RWPE1 (cell line): ENCODE data around the gene TMEM203.

Source experiments
- CTCF ChIA-PET: fragments of 350-600 bp; sonication (Branson Sonifier 250); formaldehyde crosslinking; extraction: SDS; loops from one replicate; lab custom pipeline; 2021; lab: Yijun Ruan, JAX
- POLR2A ChIA-PET: fragments of 400-600 bp; formaldehyde crosslinking; extraction: SDS; loops from one replicate; lab custom pipeline; 2020; ENCODE audit warnings: antibody characterized with exemption; ENCODE audit not compliant: low non-redundant PET; lab: Yijun Ruan, JAX
- DNase-seq: peaks from one replicate; pipeline ENCODE4 v3.0.0; 2012; ENCODE audit warnings: low spot score
- H3K27ac ChIP-seq: fragments of 450-650 bp; 2 replicates; pipeline ENCODE4 v1.5.1; 2017
- TF ChIP-seq, protein P1 (sequence below): fragments of 450-650 bp; conservative IDR thresholded peaks from 2 replicates; pipeline ENCODE4 v1.5.1; 2017; ENCODE audit warnings: low read depth, mild to moderate bottlenecking

Gene TMEM203

DNA sequence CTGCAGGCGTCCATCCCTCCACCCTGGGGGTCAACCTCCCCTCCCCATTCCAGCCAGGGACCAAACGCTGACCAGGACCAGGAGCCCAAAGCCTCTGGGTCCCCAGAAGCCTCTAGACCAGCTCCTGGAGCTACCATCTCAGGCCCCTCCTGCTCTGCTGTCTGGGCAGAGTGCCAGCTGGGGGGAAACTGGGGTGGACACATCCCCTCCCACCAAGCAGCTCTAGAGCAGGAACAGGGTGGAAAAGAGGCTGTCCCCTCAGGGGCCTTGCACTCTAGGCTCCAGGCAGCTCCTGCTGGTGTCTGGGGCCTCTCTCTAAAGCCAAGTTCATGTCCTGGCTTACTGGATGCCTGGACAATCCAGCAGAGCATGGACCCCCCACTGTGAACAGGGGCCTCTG lies 12.6 kb downstream of the TMEM203 start:
- TF ChIP-seq, protein P1, sequence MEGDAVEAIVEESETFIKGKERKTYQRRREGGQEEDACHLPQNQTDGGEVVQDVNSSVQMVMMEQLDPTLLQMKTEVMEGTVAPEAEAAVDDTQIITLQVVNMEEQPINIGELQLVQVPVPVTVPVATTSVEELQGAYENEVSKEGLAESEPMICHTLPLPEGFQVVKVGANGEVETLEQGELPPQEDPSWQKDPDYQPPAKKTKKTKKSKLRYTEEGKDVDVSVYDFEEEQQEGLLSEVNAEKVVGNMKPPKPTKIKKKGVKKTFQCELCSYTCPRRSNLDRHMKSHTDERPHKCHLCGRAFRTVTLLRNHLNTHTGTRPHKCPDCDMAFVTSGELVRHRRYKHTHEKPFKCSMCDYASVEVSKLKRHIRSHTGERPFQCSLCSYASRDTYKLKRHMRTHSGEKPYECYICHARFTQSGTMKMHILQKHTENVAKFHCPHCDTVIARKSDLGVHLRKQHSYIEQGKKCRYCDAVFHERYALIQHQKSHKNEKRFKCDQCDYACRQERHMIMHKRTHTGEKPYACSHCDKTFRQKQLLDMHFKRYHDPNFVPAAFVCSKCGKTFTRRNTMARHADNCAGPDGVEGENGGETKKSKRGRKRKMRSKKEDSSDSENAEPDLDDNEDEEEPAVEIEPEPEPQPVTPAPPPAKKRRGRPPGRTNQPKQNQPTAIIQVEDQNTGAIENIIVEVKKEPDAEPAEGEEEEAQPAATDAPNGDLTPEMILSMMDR = no peak
- CTCF ChIA-PET = interaction anchor here (0.6 to 2.2 kb wide), 7 partner anchors 16 to 147 kb away, joined by 3 to 12 read pairs (median 5); partner anchors contain the start of genes NPDC1 and RNF224
- no peak for DNase-seq
- POLR2A ChIA-PET = no interaction called here
- peak overlapping the region; percentile 99 for H3K27ac ChIP-seq

DNA sequence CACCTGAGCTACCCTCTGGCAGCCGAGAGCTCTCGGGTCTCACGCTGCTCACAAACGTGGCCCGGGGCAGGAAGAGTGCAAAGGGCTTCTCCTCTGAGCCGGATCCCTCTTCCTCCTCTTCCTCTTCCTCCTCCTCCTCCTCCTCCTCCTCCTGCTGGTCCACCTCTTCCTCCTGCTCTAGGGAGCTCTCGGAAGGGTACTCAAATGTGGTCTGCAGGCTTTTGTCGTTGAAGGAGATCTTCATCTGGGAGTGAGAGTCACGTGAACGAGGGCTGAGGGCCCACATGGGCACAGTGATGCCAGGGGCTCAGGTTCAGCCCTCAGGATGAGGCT lies 13.0 kb downstream of the TMEM203 start:
- CTCF ChIA-PET = interaction anchor here (0.5 to 2.2 kb wide), 7 partner anchors 16 to 118 kb away, joined by 3 to 12 read pairs (median 4); partner anchors contain the start of gene RNF224

DNA sequence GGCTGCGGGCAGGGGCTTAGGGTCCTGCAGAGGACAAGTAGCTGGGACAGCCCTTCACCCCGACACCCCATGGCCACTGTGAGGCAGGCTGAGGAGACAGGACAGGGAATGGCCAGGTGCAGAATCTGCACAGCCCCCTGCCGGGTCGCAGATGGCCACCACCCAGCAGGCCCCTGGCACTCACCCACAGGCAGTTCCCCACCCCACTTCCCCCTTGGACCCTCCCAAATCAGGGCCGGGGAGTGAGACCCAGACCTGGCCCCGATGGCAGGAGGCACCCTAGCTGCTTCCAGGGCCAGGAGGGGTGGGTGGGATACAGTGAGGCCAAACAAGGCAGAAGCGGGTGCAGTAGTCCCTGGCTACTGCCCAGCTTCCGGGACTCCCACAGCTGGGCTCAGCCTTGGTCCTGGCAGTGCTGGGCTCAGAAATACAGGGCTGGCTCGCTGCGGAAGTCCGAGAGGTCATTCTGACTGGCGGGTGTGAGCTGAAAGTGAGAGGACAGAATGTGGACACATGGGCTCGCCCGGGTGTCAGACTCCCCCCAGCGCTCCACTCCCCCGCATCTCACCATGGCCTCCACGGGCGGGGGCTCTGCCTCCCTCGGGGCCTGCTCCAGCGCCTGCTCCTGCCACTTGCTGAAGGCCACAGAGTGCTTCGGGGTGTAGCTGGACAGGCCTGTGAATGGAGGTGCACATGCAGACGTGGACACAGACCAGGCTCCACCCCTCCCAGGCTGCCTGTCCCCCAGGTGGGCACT lies 13.6 kb downstream of the TMEM203 start:
- ChIA-PET POLR2A (interaction anchor here (0.6 kb wide), 1 partner anchor 35 kb away, joined by 6 read pairs; the partner anchor contains the start of gene RNF224), CTCF (interaction anchor here (0.5 to 3.4 kb wide), 5 partner anchors 24 to 118 kb away, joined by 3 to 22 read pairs (median 5); no protein-coding TSS in a partner anchor)
- H3K27ac ChIP-seq = peak overlapping the region; percentile 99
- DNase-seq = no peak
- TF ChIP-seq, protein P1 = no peak

More for the DNA sequence above, 13.0 kb downstream of the TMEM203 start:
- no peak for DNase-seq
- TF ChIP-seq, protein P1 = no peak
- POLR2A ChIA-PET = no interaction called here
- H3K27ac ChIP-seq = peak overlapping the region; percentile 99

DNA sequence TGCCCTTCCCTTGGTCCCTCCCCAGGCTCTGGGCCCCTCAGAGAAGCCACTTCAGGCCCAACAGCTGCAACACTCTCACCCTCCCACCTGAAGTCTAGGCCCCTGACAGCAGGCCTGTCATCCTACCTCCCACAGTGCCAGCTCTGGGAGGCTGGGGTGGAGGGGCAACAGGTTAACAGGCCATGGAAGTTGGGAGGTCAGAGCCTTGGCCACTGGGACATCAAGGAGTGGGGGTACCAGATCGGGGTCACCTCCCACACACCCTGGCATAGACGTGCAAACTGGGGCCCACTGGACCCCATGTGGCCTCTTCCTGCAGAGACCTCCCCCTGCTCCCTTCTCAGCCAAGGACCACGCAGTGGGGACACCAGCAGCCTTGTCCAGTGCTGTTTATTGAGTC lies 14.2 kb downstream of the TMEM203 start:
- H3K27ac ChIP-seq = peak overlapping the region; percentile 99
- ChIA-PET CTCF (interaction anchor here (0.6 to 4.5 kb wide), 4 partner anchors 19 to 45 kb away, joined by 3 to 37 read pairs (median 13); partner anchors contain the start of gene RNF224), POLR2A (interaction anchor here (0.6 kb wide), 1 partner anchor 36 kb away, joined by 6 read pairs; the partner anchor contains the start of gene RNF224)
- no peak for DNase-seq
- TF ChIP-seq, protein P1 = no peak

DNA sequence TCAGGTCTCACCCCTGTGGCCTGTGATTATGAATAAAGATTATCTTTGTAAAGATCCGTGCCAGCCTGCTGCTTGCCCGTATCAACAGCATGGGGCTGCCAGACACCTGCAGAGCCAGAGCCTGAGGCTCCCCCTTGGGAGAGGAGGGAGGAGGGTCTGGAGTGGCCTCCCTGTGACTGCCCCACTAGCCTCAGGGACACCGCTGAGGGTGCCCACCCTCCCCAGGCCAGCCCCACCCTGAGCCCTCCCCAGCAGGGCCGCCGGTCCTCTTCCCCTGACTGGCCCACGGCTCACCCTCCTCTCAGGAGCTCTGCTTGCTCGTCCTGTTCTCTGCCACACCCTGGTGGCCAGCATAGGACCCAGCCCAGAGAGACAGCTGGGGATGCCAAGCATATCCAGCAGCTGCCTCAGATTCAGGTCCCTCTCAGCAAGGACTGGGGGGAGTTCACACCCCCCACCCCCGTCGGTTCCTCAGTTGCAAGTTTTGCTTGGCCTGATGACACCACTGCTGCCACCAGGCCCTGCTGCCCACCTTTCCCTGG lies 15.1 kb downstream of the TMEM203 start:
- TF ChIP-seq, protein P1 = no peak
- CTCF ChIA-PET = interaction anchor here (0.6 to 4.5 kb wide), 10 partner anchors 8 to 251 kb away, joined by 3 to 37 read pairs (median 6); partner anchors contain the start of gene RNF224
- DNase-seq = no peak
- peak overlapping the region; percentile 99 for H3K27ac ChIP-seq
- POLR2A ChIA-PET = no interaction called here
